Amniotic stem cell (primary cell): ENCODE measurements around the gene TSPAN7.

ENCODE experiments used
- DNase-seq: peaks from one replicate; lab custom pipeline; 2025; lab: John Stamatoyannopoulos, UW

The TSPAN7 gene, protein sequence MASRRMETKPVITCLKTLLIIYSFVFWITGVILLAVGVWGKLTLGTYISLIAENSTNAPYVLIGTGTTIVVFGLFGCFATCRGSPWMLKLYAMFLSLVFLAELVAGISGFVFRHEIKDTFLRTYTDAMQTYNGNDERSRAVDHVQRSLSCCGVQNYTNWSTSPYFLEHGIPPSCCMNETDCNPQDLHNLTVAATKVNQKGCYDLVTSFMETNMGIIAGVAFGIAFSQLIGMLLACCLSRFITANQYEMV

DNA sequence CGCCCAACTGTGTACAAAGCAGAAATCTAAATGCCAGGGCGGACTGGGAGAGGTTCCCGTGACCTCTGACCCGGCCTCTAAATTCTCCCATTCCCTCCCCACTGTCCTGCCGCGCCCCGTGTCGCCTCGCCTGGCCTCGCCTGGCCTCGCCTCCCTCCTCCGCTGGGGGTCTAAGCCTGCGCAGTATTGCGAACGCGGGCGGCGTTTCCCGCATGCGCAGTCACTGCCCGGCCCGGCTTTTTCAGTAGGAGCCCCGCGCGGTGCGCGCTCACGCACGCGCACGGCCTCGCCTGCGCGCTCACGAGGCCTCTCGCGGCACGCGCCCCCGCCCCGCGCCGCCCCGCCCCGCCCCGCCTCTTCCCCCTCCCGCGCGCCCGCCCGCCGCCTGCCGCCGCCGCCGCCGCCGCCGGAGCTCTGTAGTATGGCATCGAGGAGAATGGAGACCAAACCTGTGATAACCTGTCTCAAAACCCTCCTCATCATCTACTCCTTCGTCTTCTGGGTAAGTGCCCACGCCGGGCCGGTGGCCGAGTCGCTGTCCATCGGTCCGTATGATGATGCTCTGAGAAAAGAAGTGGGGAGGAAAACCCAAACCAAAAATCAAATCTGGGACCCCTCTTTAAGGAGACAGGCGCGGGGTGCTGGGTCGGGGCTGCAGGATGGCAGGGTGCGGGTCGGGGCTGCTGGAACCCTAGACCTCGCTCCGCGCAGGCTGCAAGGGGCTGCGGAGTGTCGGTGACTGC lies at the start of gene TSPAN7:
Gene TSPAN7 (plus strand): TSS at position 417 of the 743 bp plus-strand sequence. CDS start 5 bp downstream, at position 422.
- DNase-seq, result peak; percentile 15

DNA sequence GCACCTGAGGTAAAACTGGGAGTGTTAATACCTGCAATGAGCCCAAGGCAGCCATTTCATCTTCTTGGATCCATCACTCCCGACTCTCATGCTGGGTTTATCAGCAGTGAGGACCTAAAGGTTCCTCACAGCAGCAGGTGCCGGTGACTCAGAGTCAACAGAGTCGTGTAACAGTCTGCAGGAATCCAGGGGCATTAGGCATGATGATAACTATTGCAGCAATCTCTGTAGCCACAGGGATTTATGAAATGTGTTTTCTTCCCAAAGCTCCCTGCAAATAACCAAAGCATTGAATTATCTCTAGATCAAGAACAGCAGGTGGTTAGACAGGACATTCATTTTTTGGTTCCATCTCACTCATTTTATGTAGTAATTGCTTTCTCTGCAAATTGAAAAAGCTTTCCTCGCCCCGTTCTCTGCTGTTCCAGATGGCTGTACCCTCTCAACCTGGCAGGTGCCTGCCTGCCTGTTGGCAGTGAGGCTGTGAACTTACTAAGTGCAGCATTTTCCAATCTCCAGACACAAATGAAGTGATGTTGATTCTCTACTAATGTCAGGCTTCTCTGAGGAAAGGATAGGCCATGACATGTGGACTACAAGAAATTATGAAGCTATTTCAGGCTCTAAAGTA lies 48.1 kb upstream of the TSPAN7 start:
- DNase-seq, result no peak

DNA sequence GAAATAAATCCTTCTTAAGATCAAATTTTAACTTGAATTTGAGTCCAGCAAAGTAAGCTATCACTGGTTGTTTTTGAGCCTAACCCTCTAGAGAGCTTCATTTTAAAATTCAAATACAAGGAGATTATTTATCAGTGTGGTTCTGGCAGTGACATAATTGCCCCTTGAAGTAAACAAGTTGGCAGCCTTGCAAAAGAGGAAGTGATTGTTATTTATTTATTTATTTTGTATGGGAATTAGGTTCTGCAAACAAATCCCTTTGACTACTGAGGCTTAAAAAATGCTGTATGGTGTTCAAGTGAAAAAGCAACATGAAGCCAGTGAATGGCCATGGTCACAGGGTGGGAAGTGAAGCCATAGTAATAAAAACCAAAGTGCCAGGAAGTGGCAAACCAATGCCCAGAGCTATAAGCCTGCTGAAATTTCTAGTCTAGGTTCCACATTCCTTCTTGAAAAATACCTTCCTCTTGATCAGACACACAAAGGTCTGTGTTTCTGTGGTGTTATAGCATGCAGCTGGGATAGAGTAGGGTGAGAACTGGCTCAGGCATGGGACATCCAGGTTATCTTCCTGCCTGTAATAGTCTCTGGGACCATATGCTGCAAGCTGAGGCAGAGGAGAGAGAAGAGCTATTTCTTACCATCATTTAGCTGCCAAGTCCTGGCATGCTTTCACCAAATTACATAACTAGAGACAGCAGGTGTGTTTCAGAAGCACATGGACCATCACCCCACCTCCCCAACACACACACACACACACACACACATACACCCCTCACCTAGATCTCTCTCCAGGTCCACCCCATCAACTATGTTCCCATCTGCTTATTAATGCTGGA lies 47.1 kb upstream of the TSPAN7 start:
- DNase-seq, result no peak

DNA sequence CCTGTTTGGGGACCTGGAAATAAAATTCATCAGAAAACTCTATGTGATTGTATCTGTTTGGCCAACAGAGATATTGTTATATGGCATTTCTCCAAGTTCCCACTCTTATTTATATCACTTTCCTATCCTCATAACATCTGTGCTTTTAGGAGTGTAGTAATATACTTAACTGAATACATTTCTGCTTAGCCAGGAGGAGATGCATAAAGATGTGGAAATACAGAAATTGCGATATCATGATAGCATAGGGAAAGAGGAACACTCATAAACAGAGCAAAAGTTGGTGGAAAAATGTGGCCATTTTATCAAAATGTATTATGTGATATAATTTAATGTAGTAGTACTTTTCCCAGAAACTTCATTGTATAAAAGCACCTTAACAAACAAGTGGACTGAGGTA lies 46.1 kb upstream of the TSPAN7 start:
- DNase-seq, result no peak

DNA sequence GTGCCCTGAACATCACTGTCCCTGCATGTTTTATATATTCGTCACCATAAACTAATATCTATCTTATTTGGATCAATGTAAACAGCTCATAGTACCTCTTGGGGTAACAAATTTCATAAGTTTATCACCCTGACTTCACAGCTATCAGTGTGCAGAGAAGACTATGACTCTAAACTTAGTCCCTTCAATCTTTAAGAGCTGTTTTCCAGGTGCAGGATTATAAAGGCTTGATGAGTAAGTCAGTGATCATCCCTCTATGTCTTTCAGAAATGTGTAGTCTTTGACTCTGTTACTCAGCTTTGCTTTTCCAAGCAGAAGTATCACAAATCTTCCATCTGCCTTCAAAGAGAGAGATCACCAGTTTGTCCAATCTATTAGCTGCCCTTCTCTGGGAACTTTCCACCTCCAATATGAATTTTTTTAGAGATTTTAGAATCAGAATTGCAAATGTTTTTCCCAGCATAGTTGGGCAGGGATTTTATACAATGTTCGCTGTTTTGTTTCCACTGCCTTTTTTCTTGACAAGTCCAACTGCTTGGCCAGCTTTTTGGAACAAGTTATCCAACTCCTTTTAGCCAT lies 45.1 kb upstream of the TSPAN7 start:
- DNase-seq, result no peak

DNA sequence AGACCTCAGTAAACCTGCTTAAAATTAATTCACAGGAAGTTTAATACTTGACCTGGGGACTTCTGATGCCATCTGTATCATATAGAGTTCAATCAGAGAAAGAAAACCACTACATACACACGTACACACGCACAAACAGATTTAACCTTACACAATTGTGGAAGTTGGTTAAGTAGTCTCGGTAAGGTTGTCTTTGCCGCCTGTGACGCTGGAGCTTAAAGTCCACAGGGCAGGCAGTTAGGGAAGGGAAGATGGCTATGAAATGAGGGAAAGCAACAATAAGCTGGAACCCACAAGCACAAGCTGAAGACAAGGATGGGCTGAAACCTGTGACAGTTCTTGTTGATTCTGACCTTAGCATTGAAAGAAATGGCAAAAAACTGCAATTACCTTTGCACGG lies 41.7 kb upstream of the TSPAN7 start:
- no peak for DNase-seq

DNA sequence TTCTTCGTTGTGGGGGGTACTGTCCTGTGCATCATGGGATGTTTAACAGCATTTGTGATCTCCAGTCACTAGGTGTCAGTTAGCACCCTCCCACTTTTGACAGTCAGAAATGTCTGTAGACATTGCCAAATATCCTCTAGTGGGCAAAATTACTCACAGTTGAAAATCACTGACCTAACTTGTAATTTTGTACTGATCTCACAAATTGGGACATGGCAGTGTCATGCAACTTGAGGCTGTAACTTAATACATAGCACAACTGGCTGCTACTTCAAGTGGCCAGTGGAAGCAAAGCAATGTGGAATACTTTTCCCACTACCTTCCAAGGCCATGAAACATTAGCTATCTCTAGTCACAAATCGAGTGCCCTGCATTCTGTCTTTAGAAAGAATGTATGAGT lies 23.2 kb upstream of the TSPAN7 start:
- DNase-seq, result no peak

DNA sequence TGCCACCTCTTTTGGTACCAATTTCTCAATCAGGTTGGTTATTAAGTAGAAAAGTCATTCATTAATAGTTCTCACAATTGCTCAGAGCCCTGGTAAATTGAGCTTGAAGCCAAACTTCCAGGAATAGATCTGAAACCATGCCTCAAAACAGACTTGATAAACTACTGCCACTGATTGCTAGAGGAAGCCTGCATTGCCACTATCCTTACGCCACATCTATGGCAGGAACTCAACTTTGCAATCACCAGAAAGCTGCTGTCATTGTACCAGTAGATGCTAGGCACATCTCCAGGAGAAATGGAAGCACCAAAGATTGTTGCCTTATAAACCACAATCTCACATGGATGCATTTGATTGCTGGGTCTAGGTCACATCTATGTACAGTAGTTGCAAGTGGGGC lies 21.6 kb upstream of the TSPAN7 start:
- DNase-seq, result no peak

DNA sequence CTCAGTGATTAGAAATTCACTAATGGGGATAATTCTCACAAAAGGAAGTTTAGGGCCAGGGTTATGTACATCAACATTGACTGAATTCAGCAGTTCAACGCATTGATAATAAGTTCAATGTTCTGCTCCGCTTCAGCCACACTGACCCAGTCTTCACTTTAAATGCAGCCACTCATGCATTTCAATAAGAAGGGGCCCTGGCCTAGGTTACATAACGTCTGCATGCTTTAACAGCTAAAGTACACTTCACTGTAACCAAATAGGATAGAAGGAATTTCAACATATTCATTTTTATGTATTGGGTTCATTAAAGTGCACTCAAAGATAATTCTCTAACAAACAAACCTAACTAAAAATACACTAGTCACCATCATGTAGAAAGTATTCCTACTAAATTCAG lies 12.8 kb upstream of the TSPAN7 start:
- DNase-seq, result no peak

DNA sequence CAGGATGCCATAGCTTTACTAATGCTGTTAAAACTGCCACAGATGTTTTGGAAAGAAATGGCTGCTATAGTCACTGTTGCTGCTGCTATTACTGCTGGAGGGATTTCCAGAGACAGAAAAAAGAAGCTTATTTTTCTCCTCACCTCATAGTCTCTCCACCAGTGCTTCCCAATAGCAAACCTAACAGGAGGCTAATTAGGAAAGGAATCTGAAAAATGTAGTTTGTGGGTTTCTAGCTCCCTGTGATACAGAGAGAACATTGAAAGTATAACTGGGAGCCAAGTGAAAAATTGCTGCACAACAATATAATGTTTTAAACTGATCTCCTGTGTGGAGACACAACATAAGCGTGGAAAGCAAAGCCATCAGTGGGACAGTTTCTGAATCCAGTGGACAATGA lies 8.6 kb upstream of the TSPAN7 start:
- DNase-seq, result no peak

DNA sequence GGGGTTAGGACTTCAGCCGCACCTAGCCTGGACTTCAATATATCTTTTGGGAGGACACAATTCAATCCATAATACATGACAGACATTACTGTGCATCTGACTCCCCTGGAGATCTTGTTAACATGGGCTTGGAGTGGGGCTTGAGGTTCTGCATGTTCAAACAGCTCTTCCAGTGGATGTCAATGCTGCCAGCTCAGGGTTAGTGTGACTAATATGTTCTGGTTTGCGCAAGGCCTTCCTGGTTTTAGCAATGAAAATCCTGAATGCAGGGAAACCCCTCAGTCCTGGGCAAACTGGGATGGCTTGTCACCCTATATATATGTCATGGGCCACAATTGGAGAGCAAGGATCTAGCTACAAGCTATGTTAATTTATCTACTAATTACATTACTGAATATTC lies 2.7 kb upstream of the TSPAN7 start:
- DNase-seq, result no peak

DNA sequence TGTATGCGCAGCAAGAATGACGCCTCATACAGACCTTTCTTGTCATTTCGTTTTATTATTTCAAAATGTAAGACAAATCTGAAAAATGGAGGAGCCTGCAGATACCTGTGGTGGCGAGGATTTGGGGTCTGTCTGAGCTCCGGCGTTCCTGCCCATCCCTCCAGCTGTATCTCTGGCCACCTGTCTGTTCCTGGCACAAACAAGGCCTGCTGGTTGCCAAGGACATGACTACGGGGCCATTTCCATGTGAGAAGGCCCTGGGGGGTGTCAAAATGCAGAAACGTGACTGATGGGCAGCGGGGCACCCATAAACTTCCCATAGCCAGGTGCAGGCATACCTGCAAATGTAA lies 591 bp upstream of the TSPAN7 start:
- no peak for DNase-seq

DNA sequence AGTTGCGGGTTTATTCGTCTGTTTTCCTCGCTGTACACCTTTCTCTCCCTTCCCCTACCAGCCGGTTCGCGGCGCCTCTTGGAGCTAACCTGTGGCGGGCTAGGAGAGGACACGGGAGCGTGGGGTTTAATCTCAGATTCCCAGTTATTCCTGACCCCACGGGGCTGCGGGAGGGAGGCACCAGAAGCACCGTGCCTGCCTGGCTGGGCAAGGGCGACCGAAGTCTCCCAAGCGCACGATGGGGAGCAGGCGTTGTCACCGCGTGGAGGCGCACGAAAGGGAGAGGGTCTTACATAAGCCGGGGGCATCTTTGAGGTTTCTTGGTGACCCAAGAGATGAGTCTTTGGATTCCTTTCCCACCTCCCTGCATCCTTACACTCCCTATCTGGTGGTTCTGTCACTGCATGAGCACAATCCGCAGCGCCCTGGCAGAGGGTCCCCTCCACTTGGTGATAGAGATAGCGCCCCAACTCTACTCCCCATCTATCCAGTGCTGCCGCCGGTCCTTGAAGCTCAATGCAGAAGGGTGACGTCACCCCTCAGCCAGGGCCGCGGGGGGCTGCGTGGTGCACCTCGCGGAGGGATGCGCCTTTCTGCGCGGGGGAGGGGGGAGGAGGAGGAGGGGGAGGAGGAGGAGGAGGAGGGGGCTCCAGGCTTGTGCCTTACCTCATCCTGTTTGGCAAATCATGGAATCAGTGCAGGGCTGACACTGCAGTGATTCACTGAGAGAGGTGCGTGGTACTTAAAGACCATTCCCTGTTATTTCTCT lies 793 bp downstream of the TSPAN7 start:
- no peak for DNase-seq

DNA sequence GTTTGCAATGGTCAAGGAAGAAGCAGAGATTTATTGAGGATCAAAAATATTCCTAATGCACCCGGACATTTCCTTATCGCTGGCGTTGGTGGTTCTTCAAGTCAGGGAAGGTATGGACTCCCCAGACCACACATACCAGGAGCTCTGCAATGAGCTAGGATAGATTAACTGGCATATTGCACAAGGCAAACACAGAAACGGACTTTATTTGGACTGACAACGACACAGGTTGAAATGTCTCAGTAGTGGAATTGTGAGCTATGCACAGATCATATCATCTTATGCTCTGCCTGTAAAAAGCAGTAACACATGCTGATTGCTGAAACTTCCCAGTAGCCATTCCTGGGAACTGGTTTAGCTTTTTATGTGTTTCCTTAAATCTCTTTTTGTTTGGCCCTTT lies 1.7 kb downstream of the TSPAN7 start:
- DNase-seq, result no peak

DNA sequence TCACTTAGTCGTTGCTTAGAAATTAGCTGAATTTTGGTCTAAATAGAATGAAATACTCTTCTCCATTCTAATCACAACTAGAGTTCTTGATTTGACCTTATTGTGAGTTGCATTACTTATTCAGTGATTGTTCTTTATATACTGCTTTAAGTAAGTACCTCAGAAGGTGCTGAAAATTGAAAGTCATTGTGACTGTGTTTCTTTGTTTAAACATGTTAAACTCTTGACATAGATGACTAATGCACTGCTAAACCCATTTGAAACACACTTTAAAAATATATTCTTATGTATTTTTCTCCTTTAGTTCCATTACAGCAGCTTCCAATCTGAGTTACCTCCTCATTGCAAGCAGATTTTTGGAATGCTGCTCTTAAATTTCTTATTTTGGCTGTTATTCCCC lies 9.1 kb downstream of the TSPAN7 start:
- DNase-seq, result no peak

DNA sequence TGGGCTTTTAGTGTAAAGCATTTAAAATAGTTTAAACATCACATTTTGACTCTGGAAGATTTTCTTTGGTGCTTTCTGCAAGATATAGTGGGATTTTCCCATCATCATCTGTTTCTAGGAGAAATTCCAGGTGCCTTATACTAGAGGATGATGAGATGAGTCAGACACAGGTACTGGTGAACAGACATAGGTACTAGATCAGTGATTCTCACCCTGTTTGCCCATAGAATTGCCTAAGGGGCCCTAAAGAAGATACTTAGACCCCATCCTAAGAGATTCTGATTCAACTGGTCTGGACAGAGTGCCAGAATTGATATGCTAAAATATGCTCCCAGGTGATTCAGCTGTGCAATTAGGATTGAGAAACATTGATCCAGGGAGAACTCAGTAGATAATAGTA lies 9.7 kb downstream of the TSPAN7 start:
- no peak for DNase-seq

DNA sequence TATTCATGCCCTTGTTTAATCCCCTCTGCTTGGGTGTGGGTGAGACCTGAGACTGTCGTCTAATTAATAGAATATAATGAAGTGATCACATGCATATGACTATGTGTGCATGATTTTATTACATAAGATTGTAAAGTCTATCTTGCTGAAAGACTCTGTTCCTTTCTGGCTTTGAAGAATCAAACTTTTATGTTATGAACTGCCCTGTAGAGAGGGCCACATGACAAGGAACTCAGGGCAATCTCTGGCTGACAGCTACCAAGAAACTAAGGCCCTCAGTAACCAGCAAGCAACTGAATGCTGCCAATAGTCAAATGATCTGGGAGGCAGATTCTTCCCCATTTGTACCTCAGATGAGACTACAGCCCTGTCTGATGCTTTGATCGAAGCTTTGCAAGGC lies 13.5 kb downstream of the TSPAN7 start:
- no peak for DNase-seq

DNA sequence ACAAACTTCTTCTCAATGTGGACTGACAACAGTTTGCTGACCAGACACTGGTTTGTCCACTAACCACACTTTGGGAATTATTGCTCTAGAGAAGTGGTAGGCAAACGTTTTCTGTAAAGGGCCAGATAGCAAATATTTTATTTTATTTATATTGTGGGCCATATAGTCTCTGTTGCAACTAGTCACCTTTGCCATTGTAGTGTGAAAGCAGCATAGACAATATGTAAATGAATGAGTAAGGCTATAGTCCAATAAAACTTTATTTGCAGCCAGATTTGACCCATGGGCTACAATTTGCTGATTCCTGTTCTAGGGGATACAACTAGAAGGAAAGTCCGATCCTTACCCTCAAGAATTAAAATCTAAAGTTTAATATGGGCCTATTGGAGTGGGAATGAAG lies 14.5 kb downstream of the TSPAN7 start:
- no peak for DNase-seq

DNA sequence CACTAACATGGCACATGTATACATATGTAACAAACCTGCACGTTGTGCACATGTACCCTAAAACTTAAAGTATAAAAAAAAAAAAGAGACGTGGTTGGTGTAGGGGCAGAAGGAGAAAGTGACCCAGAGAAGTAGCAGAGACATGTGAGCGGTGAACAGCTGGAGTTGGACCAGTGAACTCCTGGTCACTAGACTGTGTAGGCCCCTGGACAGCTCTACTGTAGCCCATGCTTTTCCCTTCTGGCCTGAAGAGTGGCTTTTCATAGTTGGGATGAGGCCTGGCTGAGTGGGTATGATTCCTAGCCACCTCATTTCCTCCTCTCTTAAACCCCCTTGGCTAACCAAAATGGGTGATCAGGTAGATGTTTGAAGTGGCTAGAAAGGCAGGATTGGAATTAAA lies 16.4 kb downstream of the TSPAN7 start:
- no peak for DNase-seq

DNA sequence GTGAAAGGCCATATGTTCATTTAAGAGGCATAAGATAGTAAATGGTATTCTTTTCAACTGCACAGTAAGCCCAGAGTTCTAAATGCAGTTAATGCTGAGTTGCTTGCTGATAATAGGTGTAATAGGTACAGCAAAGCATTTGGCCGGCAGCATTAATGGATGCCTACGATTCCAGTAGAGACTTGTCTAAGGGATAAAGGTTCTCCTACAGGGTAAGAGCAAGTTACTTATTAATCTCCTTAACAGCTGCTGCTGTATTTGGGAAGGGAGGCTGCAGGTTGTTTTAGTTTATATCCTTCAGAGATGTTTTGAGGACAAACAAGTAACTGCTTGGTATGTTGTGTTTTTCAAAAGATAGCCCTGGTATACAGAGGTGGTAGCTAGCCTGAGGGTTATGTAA lies 16.8 kb downstream of the TSPAN7 start:
- DNase-seq, result no peak

DNA sequence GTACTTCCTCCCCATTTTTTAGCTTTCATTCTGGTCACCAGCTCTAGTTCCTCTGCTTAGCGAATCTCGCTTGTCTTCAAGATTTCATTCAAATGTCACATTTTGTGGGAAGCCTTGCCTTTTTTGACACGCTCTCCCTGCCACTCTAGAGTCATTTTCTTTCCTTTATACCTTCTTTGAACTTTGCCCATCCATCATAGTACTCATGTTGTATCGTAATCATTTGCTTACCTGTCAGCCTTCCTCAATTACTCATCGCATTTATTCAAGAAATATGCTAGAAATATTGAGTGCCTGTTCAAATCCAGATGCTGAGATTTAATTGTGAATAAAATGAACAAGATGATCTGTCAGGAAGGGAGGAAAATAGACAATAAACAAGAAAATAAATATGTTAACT lies 21.8 kb downstream of the TSPAN7 start:
- no peak for DNase-seq

DNA sequence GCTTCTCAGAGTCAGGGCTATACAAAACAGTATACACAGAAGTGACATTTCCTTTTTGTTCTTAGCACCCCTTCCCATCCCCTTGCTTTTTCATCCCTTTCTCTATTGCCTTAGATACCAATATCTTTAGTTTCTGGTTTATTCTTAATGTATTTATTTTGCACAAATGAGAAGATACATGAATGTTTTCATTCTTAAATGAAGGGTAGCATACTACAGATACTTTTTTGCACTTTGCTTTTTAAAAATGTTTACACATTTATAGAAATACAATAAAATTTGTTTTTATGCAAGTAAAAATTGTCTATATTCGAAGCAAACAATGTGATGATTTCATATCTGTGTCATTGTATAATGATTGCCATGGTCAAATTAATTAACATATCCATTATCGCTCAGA lies 33.1 kb downstream of the TSPAN7 start:
- no peak for DNase-seq
